ACC112 (cell line): ENCODE results near the gene AK9.

Source experiments
- H2AFZ ChIP-seq: fragments of 200-600 bp; sonication (generic); one replicate; pipeline ENCODE4 v1.6.0; 2017; ENCODE audit warnings: antibody characterized with exemption, low read length; ENCODE audit not compliant: unreplicated experiment
- H3K27ac ChIP-seq: fragments of 200-600 bp; sonication (generic); 2 replicates; pipeline ENCODE4 v1.5.1; 2014; ENCODE audit warnings: low read depth, mild to moderate bottlenecking, antibody characterized with exemption, low read length, moderate library complexity
- H3K27me3 ChIP-seq: fragments of 200-600 bp; sonication (generic); 2 replicates; pipeline ENCODE4 v1.6.1; 2014; ENCODE audit warnings: mild to moderate bottlenecking, antibody characterized with exemption, low read length, moderate library complexity, mixed read lengths; ENCODE audit not compliant: insufficient read depth
- H3K36me3 ChIP-seq: fragments of 200-600 bp; sonication (generic); 2 replicates; pipeline ENCODE4 v1.6.1; 2016; ENCODE audit warnings: mild to moderate bottlenecking, antibody characterized with exemption, low read length, moderate library complexity, mixed read lengths; ENCODE audit not compliant: insufficient read depth
- H3K4me1 ChIP-seq: fragments of 200-600 bp; sonication (generic); one replicate; pipeline ENCODE4 v1.6.1; 2016; ENCODE audit warnings: low read length, mixed read lengths; ENCODE audit not compliant: insufficient read depth, unreplicated experiment, control insufficient read depth
- H3K4me3 ChIP-seq: fragments of 200-600 bp; sonication (generic); 2 replicates; pipeline ENCODE4 v1.5.1; 2014; ENCODE audit warnings: mild to moderate bottlenecking, low read depth, low read length
- H3K79me2 ChIP-seq: fragments of 200-600 bp; sonication (generic); one replicate; pipeline ENCODE4 v1.6.0; 2016; ENCODE audit warnings: low read length; ENCODE audit not compliant: control insufficient read depth, unreplicated experiment, insufficient read depth

The AK9 gene

GRCh38 chr6:109460161-109460829 lies 230.7 kb downstream of the AK9 start:
- Histone ChIP-seq H2AFZ (no peak overlapping the region), H3K27ac (no peak overlapping the region), H3K27me3 (no peaks in the 10 kb centered on the region), H3K79me2 (peaks cover 2% of the 10 kb centered on the region), H3K4me1 (peaks cover 16% of the 10 kb centered on the region), H3K36me3 (peaks cover 27% of the 10 kb centered on the region), H3K4me3 (no peak overlapping the region)

DNA sequence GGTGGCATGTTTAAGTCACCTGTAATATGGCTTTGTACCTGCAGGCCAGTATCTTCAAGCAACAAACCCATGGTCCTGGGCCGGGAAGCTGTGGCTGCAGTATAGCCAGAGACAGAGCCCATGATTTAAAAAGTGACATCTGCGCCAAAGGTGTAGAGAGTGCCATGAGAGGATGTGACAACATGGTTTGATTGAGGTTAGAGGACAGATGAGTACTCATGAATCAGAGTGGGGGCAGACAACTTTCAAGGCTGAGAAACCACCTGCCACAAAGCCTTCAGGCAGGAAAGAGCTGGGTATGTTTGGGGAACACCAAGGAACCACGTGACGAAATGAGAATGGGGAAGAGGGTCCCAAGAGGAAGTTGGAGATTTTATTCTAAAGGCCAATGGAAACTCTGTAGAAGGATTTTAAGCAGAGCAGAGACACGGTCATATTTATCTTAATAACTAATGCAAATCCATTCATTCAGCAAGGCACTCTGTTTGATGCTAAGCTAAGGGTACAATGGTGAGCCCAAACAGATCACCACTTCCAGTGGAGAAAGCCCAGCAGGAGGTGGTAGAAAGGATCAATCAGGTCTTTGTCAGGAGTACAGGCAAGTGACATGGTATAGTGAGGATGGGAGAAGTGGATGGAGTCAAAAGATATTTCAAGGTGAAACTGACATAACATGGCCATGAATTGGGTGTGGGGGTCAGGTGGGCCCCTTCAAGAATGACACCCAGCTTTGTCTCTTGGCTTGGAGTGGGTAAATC lies 232.0 kb downstream of the AK9 start:
- Histone ChIP-seq H3K4me1 (peaks cover 22% of the 10 kb centered on the region), H3K27ac (no peak overlapping the region)

GRCh38 chr6:109457562-109457996 lies 233.4 kb downstream of the AK9 start:
- H3K4me1 ChIP-seq, result peaks cover 22% of the 10 kb centered on the region
- H3K27ac ChIP-seq, result peak overlapping the region; percentile 24; the same call in 1 of the 2 replicates
- H3K79me2 ChIP-seq, result no peaks in the 10 kb centered on the region
- H3K27me3 ChIP-seq, result no peaks in the 10 kb centered on the region
- no peak overlapping the region for H2AFZ ChIP-seq
- peaks cover 10% of the 10 kb centered on the region; the same call in 1 of the 2 replicates for H3K36me3 ChIP-seq
- H3K4me3 ChIP-seq, result no peak overlapping the region

More for the DNA sequence above, 232.0 kb downstream of the AK9 start:
- H3K27me3 ChIP-seq, result no peaks in the 10 kb centered on the region
- no peak overlapping the region for H3K4me3 ChIP-seq
- no peak overlapping the region for H2AFZ ChIP-seq
- peaks cover 19% of the 10 kb centered on the region for H3K36me3 ChIP-seq
- no peaks in the 10 kb centered on the region for H3K79me2 ChIP-seq

DNA sequence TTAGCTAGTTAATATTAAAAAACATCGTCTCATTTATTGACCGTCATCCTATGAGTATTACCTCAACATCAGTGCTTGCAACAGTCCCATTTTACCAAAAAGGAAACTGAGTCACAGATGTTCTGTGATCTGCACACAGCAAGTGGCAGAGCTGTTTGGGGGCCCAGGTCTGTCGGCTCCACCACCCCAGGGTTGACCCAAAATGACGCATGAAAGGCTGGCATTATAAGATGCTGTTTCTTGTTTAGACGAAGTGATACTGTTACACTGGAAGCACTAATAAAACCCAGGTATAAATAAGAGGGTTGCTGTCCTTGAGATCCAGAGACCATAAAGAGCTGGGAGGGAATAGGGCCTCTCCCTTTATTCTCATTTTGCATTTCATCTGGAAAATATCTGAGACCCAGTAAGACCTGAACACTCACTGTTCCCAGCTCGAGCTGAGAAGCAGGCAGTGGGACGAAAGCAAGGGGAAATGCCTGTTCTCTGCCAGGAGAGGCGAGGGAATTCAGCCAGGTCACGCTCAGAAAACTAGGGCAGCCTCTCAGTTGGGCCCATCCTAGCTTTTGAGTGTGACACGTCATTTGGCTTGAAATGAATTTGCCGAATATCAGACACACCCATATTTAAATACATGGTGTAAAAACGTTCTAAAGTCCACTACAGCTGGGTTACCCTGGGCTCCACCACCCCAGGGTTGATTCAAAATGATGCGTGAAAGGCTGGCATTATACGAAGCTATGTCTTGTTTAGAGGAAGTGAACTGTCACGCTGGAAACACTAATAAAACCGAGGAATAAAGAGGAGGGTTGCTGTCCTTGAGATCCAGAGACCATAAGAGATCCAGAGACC lies 234.1 kb downstream of the AK9 start:
- H2AFZ ChIP-seq, result no peak overlapping the region
- peaks cover 22% of the 10 kb centered on the region for H3K4me1 ChIP-seq
- peak overlapping the region; percentile 78 for H3K4me3 ChIP-seq
- H3K79me2 ChIP-seq, result no peaks in the 10 kb centered on the region
- H3K36me3 ChIP-seq, result peaks cover 3% of the 10 kb centered on the region; the same call in 1 of the 2 replicates
- H3K27ac ChIP-seq, result peak overlapping the region; percentile 28
- no peaks in the 10 kb centered on the region for H3K27me3 ChIP-seq

GRCh38 chr6:109456111-109456583 lies 234.9 kb downstream of the AK9 start:
- Histone ChIP-seq H3K36me3 (peaks cover 5% of the 10 kb centered on the region; the same call in 1 of the 2 replicates), H3K4me1 (peaks cover 22% of the 10 kb centered on the region), H3K79me2 (no peaks in the 10 kb centered on the region), H2AFZ (peak overlapping the region; percentile 70), H3K4me3 (peak overlapping the region; percentile 78), H3K27ac (peak overlapping the region; percentile 28; the same call in 1 of the 2 replicates), H3K27me3 (no peaks in the 10 kb centered on the region)

- Histone ChIP-seq H3K4me1 (peaks cover 22% of the 10 kb centered on the region), H2AFZ (peak within 1 kb of the TSS; percentile 70), H3K79me2 (no peaks in the 10 kb centered on the region), H3K27ac (peak within 1 kb of the TSS; percentile 28; the same call in 1 of the 2 replicates), H3K27me3 (no peaks in the 10 kb centered on the region), H3K36me3 (peaks cover 5% of the 10 kb centered on the region; the same call in 1 of the 2 replicates), H3K4me3 (peak within 1 kb of the TSS; percentile 78)
Observed at GRCh38 chr6:109455437-109456110, 235.4 kb downstream of the AK9 start, which contains the start of gene MICAL1. MICAL1 (minus strand) TSS chr6:109455772; CDS start chr6:109454196, 1,576 bp downstream.

DNA sequence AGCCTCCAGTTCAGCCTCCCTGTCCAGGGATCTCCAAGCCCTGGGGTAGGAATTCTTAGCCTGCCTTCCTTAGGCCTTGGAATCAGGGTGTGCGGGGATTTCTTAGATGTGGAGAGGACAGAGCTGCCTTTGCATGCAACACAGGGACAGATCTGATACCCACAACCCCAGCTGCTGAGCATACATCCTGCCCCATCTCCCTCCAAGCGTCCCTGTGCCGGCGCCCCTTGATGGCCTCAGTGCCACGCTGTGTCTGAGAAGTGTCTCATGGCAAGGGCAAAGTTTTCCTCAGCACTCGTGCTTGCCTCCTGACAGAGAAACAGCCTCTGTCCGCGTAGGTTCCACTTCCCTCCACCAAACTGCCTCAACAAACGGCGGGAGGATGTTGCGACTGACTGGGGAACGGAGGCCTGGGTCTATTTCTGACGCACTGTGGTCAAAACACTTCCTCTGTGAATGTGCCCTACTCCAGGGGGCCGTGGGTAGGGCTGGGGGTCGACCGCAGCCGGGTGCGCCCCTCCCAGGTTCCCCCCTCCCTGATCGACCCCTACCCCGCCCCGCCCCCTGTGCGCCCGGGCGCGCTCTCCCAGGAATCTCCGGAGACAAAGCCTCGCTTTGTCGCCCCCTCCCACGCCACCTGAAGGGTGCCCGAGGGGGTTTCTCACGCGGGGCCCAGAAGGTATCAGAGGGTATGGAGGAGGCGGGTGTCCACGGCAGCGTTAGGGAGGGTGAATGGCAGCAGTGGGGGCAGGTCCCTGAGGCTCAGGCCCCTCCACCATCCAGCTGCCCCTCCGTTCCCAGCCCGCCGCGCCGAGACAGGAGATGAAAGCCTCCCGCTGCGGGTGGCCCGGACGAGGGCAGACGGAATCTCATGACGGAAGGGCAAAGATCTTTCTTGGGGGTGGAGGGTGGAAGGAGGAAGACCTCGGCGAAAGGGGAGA lies 236.2 kb downstream of the AK9 start:
- H3K27ac ChIP-seq, result no peak overlapping the region
- peaks cover 5% of the 10 kb centered on the region; the same call in 1 of the 2 replicates for H3K36me3 ChIP-seq
- H3K4me3 ChIP-seq, result peak overlapping the region; percentile 78
- H3K79me2 ChIP-seq, result no peaks in the 10 kb centered on the region
- peak overlapping the region; percentile 42 for H2AFZ ChIP-seq
- H3K4me1 ChIP-seq, result peaks cover 22% of the 10 kb centered on the region
- H3K27me3 ChIP-seq, result no peaks in the 10 kb centered on the region

DNA sequence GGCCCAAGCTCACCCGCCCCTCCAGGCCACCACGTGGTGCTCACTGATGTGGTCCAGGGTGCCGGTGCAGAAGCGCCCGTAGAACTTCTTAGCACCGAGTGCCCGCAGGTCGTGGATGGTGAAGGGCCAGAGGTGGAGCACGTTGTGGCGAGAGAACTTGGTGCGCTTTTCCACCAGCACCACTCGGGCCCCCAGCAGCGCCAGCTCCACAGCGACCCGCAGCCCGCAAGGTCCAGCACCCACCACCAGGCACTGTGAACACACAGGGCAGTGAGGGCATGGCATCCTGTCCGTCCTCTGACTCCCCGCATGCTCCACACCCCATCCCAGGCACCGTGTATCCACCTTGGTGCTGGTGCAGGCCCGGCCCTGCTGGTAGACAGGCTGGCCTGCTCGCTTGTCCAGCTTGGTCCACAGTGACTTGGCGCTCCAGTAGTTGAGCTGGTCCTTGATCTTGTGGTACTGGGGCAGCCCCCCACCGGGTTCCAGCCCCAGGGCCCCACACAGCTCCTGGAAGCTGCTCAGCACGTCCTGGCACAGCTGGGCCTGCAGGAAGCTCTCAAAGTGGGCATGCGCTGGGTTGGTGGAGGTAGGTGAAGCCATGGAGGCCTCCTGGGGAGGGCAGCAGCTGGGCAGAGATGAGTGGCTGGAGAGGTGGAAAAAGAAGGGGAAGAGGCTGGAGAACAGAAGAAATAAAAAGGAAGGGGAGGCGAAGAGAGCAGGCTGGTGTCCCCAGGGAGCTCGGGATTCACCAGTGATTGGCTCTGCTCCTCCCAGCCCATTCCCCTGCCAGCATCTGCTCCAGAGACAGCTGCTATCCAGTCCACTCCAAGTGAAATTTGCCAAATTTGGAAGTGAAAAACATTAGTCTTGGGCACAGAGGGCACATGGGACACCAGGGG lies 237.2 kb downstream of the AK9 start:
- Histone ChIP-seq H3K79me2 (no peaks in the 10 kb centered on the region), H3K27ac (no peak overlapping the region), H3K4me1 (peaks cover 22% of the 10 kb centered on the region), H2AFZ (no peak overlapping the region), H3K27me3 (no peaks in the 10 kb centered on the region), H3K4me3 (peak overlapping the region; percentile 78), H3K36me3 (peaks cover 5% of the 10 kb centered on the region; the same call in 1 of the 2 replicates)
